Esophagus squamous epithelium (tissue), 5 donors: ENCODE data around the gene PLK1. TPM values are rescaled to one million over a fixed set of nuclear protein-coding genes. Genes with fewer than 3 reads are reported as not detected.

Source experiments
- DNase-seq: peaks from one replicate; lab custom pipeline; 2025; lab: John Stamatoyannopoulos, UW
- H3K27ac ChIP-seq, 4 donors: fragments of 200-600 bp; sonication (generic); one replicate each; pipeline ENCODE4 v1.5.1; 2016 to 2019; ENCODE audit warnings: mild to moderate bottlenecking in 1 of 4
- H3K27me3 ChIP-seq, 4 donors: fragments of 200-600 bp; sonication (generic); 1 replicate in 3 of 4; 2 replicates in 1 of 4; pipeline versions ENCODE4 v1.5.1 to v1.6.0; 2017 to 2021; ENCODE audit warnings: antibody characterized with exemption in 1 of 4
- H3K36me3 ChIP-seq, 3 donors: fragments of 200-600 bp; sonication (generic); one replicate each; pipeline ENCODE4 v1.5.1; 2016 to 2019
- H3K4me1 ChIP-seq, 3 donors: fragments of 200-600 bp; sonication (generic); one replicate each; pipeline ENCODE4 v1.5.1; 2017 to 2019
- H3K4me3 ChIP-seq, 4 donors: fragments of 200-600 bp; sonication (generic); 1 replicate in 3 of 4; 2 replicates in 1 of 4; pipeline ENCODE4 v1.5.1; 2016 to 2019; ENCODE audit warnings: mild to moderate bottlenecking in 2 of 4, moderate library complexity in 1 of 4
- H3K9me3 ChIP-seq, 3 donors: fragments of 200-600 bp; sonication (generic); one replicate each; pipeline ENCODE4 v1.5.1; 2016 to 2019
- CTCF ChIP-seq, 6 experiments: fragments of 450-650 bp in 4 of 6; fragments of 200-600 bp in 2 of 6; sonication (generic) in 2 of 6; IDR thresholded peaks; one replicate each; pipeline ENCODE4 v1.5.1; 2016 to 2019; ENCODE audit warnings: antibody characterized with exemption in 6 of 6, mild to moderate bottlenecking in 4 of 6, moderate library complexity in 4 of 6
- POLR2A ChIP-seq, 4 donors: fragments of 450-650 bp; IDR thresholded peaks; one replicate each; pipeline ENCODE4 v1.6.1; 2017; ENCODE audit warnings: antibody characterized with exemption in 4 of 4, mild to moderate bottlenecking in 4 of 4, moderate library complexity in 3 of 4
- WGBS, 2 donors: methylation state at CpG; one replicate each; pipeline ENCODE4 v1.1.5; 2018; 5-methylcytosine and 5-hydroxymethylcytosine counted together
- intact Hi-C: fragments of 100-400 bp; cut with DNase I; formaldehyde crosslinking; loops from one replicate; pipeline ENCODE4 v1.15.0; 2022
- total RNA-seq, 4 donors: library from RNA; depleted of rRNA; stranded (reverse); fragments of >200 nt; gene quantifications; one replicate each; pipeline ENCODE4 v1.1.0, GENCODE V29; 2016
- donor health status: DM: yes; HTN: yes; CAD: no.

Gene PLK1
- total RNA-seq, 4 donors from 2014 or later, result 13.0 to 45.3 (median 17.7) TPM

- no peaks in the 10 kb centered on the region for H3K36me3 ChIP-seq
- 25 to 50% methylated on average over 1 of the region's 1 CpG for WGBS, 2 donors
- H3K27ac ChIP-seq, result no peak overlapping the region
- H3K9me3 ChIP-seq, result no peaks in the 10 kb centered on the region
- intact Hi-C loops, result no loop called here
- no peak for DNase-seq
- no peak overlapping the region for H3K4me3 ChIP-seq
- no peak for TF ChIP-seq POLR2A (IDR thresholded peaks at IDR 0.05)
- no peak for TF ChIP-seq CTCF (IDR thresholded peaks at IDR 0.05)
- H3K27me3 ChIP-seq, result peaks cover 0 to 38% (median 0%) of the 10 kb centered on the region in 4 donors
- no peaks in the 10 kb centered on the region for H3K4me1 ChIP-seq
Measured at GRCh38 chr16:23739516-23739915, 60.8 kb downstream of the PLK1 start.

Other genes starting within 250 kb of the PLK1 start
- gene COG7, start 225.7 kb upstream of the PLK1 start, total RNA-seq, result 10 to 100 TPM; 10.4 to 17.6 (median 15.3) TPM
- 10 to 100 TPM; 19.4 to 53.8 (median 23.9) TPM for gene GGA2, start 168.4 kb upstream of the PLK1 start, total RNA-seq
- 10 to 100 TPM; 15.2 to 32.7 (median 24.6) TPM for gene EARS2, start 121.5 kb upstream of the PLK1 start, total RNA-seq
- gene UBFD1, start 121.2 kb upstream of the PLK1 start, total RNA-seq, result 10 to 100 TPM; 31.9 to 53.6 (median 45.4) TPM
- 100 to 1,000 TPM in 1 of 4 donors, 10 to 100 TPM in 3; 68.0 to 110 (median 83.3) TPM for gene NDUFAB1, start 82.6 kb upstream of the PLK1 start, total RNA-seq
- 10 to 100 TPM in 3 of 4 donors, 1 to 10 TPM in 1; 9.1 to 16.0 (median 12.4) TPM for gene PALB2, start 37.6 kb upstream of the PLK1 start, total RNA-seq
- 10 to 100 TPM; 38.3 to 75.8 (median 49.2) TPM for gene DCTN5, start 37.4 kb upstream of the PLK1 start, total RNA-seq
- 1 to 10 TPM in 1 of 4 donors, under 1 TPM in 2, not detected in 1; 0.11 to 4.2 (median 0.57) TPM for gene ERN2, start 34.3 kb downstream of the PLK1 start, total RNA-seq
- under 1 TPM in 2 of 4 donors, not detected in 2; 0.09 to 0.38 TPM for gene CHP2, start 76.1 kb downstream of the PLK1 start, total RNA-seq
- gene PRKCB, start 157.1 kb downstream of the PLK1 start, total RNA-seq, result 1 to 10 TPM in 2 of 4 donors, under 1 TPM in 2; 0.38 to 4.0 (median 1.7) TPM